SK-N-SH treated with all-trans-retinoic acid at 6 μM for 48 hours (cell line): Measurements from ENCODE around the gene SLC22A12.

Experiments used
- ARNTL ChIP-seq: fragments of 450-650 bp; formaldehyde crosslinking; IDR thresholded peaks from 2 replicates; pipeline ENCODE4 v1.5.0; 2020; ENCODE audit warnings: low read depth, mild to moderate bottlenecking, moderate library complexity, borderline replicate concordance
- ESRRG ChIP-seq: fragments of 250-450 bp; sonication (Bioruptor Pico); IDR thresholded peaks from 2 replicates; pipeline ENCODE4 v1.6.1; 2021; ENCODE audit warnings: mild to moderate bottlenecking
- GLIS3 ChIP-seq: fragments of 250-450 bp; sonication (Bioruptor Pico); IDR thresholded peaks from 2 replicates; pipeline ENCODE4 v1.5.0; 2020; ENCODE audit warnings: mild to moderate bottlenecking, moderate library complexity
- ISL1 ChIP-seq: fragments of 250-450 bp; sonication (Bioruptor Pico); IDR thresholded peaks from 2 replicates; pipeline ENCODE4 v2.1.2; 2022; ENCODE audit warnings: mild to moderate bottlenecking, moderate library complexity
- PPARA ChIP-seq: fragments of 250-450 bp; sonication (Bioruptor Pico); IDR thresholded peaks from 2 replicates; pipeline ENCODE4 v1.5.0; 2020; ENCODE audit warnings: mild to moderate bottlenecking, borderline replicate concordance
- TCF4 ChIP-seq: fragments of 250-450 bp; sonication (Bioruptor Pico); IDR thresholded peaks from 2 replicates; pipeline ENCODE4 v1.8.0; 2021; ENCODE audit warnings: mild to moderate bottlenecking, moderate library complexity, borderline replicate concordance
- ZNF565 ChIP-seq: fragments of 450-650 bp; formaldehyde crosslinking; conservative IDR thresholded peaks from 2 replicates; pipeline ENCODE4 v1.5.0; 2020; ENCODE audit warnings: low read depth, mild to moderate bottlenecking, moderate library complexity
- TF ChIP-seq, protein P1 (sequence below): fragments of 250-450 bp; sonication (Bioruptor Pico); IDR thresholded peaks from 2 replicates; pipeline ENCODE4 v1.5.0; 2020; ENCODE audit warnings: mild to moderate bottlenecking, moderate library complexity
- TF ChIP-seq, protein P2 (sequence below): fragments of 250-450 bp; sonication (Bioruptor Pico); IDR thresholded peaks from 2 replicates; pipeline ENCODE4 v1.8.0; 2020; ENCODE audit warnings: mild to moderate bottlenecking, moderate library complexity, borderline replicate concordance

DNA sequence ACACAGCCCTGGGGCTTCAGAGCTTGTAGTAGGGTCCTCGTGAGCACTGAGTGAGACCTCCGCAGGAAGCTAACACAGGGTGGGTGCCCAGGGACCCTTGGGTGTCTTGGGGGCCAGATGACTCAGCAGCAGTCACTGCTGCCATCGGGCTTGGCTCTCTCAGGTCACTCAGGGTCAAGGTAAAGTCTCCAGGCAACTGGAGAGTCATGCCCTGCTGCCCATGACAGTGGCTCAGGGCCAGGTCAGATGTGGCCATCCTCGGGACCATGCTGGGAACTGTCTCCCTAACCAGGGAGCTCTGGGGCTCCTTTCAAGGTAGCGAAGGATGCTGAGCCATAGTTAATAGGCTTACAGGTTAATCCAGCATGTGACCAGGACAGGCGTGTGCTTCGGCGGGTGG is 44.4 kb upstream of the SLC22A12 start:
- no peak for TF ChIP-seq ESRRG (CRISPR knock-in tag)
- TF ChIP-seq, protein P1, sequence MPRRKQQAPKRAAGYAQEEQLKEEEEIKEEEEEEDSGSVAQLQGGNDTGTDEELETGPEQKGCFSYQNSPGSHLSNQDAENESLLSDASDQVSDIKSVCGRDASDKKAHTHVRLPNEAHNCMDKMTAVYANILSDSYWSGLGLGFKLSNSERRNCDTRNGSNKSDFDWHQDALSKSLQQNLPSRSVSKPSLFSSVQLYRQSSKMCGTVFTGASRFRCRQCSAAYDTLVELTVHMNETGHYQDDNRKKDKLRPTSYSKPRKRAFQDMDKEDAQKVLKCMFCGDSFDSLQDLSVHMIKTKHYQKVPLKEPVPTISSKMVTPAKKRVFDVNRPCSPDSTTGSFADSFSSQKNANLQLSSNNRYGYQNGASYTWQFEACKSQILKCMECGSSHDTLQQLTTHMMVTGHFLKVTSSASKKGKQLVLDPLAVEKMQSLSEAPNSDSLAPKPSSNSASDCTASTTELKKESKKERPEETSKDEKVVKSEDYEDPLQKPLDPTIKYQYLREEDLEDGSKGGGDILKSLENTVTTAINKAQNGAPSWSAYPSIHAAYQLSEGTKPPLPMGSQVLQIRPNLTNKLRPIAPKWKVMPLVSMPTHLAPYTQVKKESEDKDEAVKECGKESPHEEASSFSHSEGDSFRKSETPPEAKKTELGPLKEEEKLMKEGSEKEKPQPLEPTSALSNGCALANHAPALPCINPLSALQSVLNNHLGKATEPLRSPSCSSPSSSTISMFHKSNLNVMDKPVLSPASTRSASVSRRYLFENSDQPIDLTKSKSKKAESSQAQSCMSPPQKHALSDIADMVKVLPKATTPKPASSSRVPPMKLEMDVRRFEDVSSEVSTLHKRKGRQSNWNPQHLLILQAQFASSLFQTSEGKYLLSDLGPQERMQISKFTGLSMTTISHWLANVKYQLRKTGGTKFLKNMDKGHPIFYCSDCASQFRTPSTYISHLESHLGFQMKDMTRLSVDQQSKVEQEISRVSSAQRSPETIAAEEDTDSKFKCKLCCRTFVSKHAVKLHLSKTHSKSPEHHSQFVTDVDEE (CRISPR knock-in tag), result no peak
- TF ChIP-seq GLIS3 (CRISPR knock-in tag), result no peak
- no peak for TF ChIP-seq ARNTL (CRISPR knock-in tag)
- no peak for TF ChIP-seq PPARA (CRISPR knock-in tag)
- TF ChIP-seq, protein P2, sequence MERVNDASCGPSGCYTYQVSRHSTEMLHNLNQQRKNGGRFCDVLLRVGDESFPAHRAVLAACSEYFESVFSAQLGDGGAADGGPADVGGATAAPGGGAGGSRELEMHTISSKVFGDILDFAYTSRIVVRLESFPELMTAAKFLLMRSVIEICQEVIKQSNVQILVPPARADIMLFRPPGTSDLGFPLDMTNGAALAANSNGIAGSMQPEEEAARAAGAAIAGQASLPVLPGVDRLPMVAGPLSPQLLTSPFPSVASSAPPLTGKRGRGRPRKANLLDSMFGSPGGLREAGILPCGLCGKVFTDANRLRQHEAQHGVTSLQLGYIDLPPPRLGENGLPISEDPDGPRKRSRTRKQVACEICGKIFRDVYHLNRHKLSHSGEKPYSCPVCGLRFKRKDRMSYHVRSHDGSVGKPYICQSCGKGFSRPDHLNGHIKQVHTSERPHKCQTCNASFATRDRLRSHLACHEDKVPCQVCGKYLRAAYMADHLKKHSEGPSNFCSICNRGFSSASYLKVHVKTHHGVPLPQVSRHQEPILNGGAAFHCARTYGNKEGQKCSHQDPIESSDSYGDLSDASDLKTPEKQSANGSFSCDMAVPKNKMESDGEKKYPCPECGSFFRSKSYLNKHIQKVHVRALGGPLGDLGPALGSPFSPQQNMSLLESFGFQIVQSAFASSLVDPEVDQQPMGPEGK (CRISPR knock-in tag), result no peak
- TF ChIP-seq ISL1, result no peak
- TF ChIP-seq ZNF565 (CRISPR knock-in tag), result no peak
- TF ChIP-seq TCF4 (CRISPR knock-in tag), result no peak
